Fibroblast of mammary gland (primary cell): Measurements from ENCODE around the gene TGFBR1.

ENCODE experiments used
- DNase-seq: peaks from one replicate; pipeline ENCODE4 v3.0.0-alpha.2; 2010; ENCODE audit warnings: low read depth
- H3K4me3 ChIP-seq: 2 replicates; pipeline ENCODE4 v1.5.1; 2011; ENCODE audit warnings: low read depth, mild to moderate bottlenecking, low read length, moderate library complexity; ENCODE audit not compliant: control insufficient read depth
- CTCF ChIP-seq: conservative IDR thresholded peaks from 2 replicates; pipeline ENCODE4 v1.5.1; 2011; ENCODE audit warnings: low read depth, low read length, inconsistent platforms; ENCODE audit not compliant: control insufficient read depth, insufficient read depth

The TGFBR1 gene

GRCh38 chr9:99105152-99106043, 485 bp downstream of the TGFBR1 start:
- no peak for TF ChIP-seq CTCF
- H3K4me3 ChIP-seq, result peak overlapping the region; percentile 73
- peak; percentile 67 for DNase-seq

GRCh38 chr9:99106044-99106375, 1.1 kb downstream of the TGFBR1 start:
- no peak for DNase-seq
- peak overlapping the region; percentile 73 for H3K4me3 ChIP-seq
- TF ChIP-seq CTCF, result no peak

- DNase-seq, result no peak
- H3K4me3 ChIP-seq, result no peak overlapping the region
- no peak for TF ChIP-seq CTCF
Observed at GRCh38 chr9:99107421-99107820, 2.5 kb downstream of the TGFBR1 start.

- H3K4me3 ChIP-seq, result no peak overlapping the region
- no peak for DNase-seq
- TF ChIP-seq CTCF, result no peak
Observed at GRCh38 chr9:99108131-99108530, 3.2 kb downstream of the TGFBR1 start.

GRCh38 chr9:99109522-99109921, 4.6 kb downstream of the TGFBR1 start:
- H3K4me3 ChIP-seq, result no peak overlapping the region
- no peak for TF ChIP-seq CTCF
- DNase-seq, result peak; percentile 85

- no peak for TF ChIP-seq CTCF
- H3K4me3 ChIP-seq, result no peak overlapping the region
- DNase-seq, result no peak
Observed at GRCh38 chr9:99112750-99113413, 8.0 kb downstream of the TGFBR1 start.
